GM19467 (cell line): ENCODE measurements around the gene CLDN9.
"Not testable (repeated sequence)": the region's sequence is repeated elsewhere in the genome, so short reads cannot be mapped to it uniquely, and the experiment has no call there.

ENCODE experiments used
- ATAC-seq: cut with Tn5 transposase; IDR thresholded peaks from one replicate; pipeline ENCODE4 v1.9.1; 2021; ENCODE audit warnings: mild to moderate bottlenecking, moderate library complexity; ENCODE audit not compliant: unreplicated experiment

CLDN9 gene

GRCh38 chr16:3054965-3055733, 42.4 kb downstream of the CLDN9 start:
- no peak for ATAC-seq

GRCh38 chr16:3055734-3056115, 43.0 kb downstream of the CLDN9 start:
- not testable (repeated sequence) for ATAC-seq

- ATAC-seq: no peak
These were observed 43.8 kb downstream of the CLDN9 start for GRCh38 chr16:3056336-3057180.

DNA sequence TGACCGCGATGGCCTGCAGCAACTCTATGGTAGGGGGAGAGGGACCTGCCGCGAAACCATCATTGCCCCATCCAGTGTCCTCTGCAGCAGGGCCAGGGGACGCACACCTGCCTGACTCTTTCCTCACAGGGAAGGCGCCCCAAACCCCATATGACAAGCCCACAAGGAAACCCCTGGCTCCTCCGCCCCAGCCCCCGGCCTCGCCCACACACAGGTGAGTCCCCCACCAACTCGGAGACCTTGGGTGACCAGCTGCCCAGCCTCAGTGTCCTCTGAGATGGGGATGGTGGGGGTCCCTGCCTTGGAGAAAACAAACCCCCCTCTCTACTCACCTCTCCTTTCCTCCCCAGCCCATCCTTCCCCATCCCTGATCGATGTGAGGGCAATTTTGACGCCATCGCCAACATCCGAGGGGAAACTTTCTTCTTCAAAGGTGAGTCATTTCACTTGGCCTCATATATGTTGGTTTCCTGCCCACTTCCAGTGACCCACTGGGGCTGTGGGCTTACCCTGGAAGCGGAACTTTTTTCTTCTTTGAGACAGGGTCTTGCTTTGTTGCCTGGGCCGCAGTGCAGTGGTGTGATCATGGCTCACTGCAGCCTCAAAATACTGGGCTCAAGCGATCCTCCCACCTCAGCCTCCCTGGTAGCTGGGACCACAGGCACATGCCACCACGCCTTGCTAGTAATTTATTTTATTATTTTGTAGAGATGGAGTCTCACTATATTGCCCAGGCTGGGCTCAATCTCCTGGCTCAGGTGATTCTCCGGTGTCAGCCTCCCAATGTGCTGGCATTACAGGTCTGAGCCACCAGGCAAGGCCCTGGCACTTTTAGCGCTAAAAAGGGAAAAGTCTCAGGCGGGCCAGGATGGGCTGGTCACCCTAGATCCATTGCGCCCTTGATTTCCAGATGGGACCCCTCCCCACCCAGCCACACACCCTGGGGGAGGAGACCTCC, 44.7 kb downstream of the CLDN9 start:
- ATAC-seq: no peak

DNA sequence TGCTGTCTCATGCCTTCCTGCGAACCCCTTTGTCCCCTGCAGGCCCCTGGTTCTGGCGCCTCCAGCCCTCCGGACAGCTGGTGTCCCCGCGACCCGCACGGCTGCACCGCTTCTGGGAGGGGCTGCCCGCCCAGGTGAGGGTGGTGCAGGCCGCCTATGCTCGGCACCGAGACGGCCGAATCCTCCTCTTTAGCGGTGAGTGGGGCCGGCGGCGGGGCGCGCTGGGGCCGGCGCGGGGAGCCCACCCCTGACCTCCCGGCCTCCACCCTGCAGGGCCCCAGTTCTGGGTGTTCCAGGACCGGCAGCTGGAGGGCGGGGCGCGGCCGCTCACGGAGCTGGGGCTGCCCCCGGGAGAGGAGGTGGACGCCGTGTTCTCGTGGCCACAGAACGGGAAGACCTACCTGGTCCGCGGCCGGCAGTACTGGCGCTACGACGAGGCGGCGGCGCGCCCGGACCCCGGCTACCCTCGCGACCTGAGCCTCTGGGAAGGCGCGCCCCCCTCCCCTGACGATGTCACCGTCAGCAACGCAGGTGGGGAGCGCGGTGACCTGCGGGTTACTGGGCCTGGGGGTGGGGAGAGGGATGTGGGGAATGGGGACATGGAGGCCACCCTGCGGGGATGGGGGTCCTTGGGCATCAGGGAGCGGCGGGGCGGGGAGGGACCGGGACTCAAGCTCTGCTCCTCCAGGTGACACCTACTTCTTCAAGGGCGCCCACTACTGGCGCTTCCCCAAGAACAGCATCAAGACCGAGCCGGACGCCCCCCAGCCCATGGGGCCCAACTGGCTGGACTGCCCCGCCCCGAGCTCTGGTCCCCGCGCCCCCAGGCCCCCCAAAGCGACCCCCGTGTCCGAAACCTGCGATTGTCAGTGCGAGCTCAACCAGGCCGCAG, 45.7 kb downstream of the CLDN9 start:
- ATAC-seq: no peak

- ATAC-seq: peak; percentile 68
These were observed 46.5 kb downstream of the CLDN9 start for GRCh38 chr16:3059041-3059722.

DNA sequence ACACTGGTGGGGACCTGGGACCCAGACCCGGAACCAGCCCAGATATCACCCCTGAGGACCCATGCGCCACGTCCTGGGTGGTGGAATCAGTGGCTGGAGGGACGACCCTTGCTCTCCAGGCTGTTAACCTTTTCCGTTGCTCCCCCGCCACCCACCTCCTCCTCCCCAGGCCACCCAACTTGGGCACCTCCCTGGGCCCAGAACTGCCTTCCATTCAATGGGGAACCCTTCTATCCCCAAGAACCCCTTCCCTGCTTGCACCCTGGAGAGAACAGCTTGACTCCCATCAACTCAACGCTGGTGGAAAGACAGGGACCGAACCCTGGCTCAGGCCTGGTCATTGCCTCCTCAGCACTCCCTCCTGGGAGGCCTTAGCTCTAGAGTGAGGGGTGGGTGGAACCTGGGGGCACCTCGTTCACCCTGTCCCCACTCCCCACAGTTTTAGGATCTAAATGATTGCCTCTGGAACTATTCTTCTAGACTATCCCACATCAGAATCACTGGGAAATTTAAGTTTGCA, 47.1 kb downstream of the CLDN9 start:
- peak; percentile 3 for ATAC-seq

DNA sequence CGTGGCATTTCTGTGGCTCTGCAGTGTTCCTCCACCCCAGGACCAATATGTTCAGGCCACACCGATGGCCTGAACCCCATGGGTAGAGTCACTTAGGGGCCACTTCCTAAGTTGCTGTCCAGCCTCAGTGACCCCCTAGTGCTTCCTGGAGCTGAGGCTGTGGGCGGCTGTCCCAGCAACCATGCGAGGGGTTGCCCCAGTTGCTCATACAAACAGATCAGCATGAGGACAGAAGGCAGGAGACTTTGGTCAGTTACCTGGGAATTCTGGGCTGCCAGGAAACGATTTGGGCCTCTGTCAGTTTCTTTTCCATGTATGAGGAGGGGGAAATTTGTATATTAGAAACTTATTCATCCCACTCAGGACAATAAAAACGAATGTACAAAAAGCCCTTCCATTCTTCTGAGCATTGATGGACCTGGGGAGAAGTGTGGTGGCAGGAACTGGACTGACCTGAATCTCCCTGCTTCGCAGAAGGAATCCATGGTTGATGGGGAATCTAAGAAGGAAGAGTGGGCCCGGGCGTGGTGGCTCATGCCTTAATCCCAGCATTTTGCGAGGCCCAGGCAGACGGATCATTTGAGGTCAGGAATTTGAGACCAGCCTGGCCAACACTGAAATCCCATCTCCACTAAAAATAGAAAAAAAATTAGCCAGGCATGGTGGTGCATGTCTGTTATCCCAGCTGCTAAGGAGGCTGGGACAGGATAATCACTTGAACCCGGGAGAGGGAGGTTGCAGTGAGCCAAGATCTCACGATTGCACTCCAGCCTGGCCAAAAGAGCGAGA, 47.8 kb downstream of the CLDN9 start:
- ATAC-seq: no peak

DNA sequence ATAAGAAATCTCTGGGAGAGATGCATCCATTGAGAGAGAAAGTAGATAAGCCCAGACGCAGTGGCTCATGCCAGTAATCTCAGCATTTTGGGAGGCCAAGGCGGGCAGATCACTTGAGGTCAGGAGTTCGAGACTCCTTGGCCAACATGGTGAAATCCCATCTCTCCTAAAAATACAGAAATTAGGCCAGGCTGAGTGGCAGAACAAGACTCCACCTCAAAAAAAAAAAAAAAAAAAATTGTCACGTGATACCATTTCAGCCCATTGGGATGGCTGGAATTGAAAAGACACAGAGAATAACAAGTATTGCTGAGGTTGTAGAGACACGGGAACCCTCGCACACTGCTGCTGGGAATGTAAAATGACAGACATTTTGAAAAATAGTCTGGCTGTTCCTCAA, 49.8 kb downstream of the CLDN9 start:
- no peak for ATAC-seq

GRCh38 chr16:3063625-3064386, 51.1 kb downstream of the CLDN9 start:
- ATAC-seq: no peak
